Vagina (tissue), 2 donors: Measurements from ENCODE around the gene WNT7A.

Experiments used
- CTCF ChIP-seq, 3 experiments: fragments of 450-650 bp in 2 of 3; fragments of 200-600 bp in 1 of 3; sonication (generic) in 1 of 3; IDR thresholded peaks; one replicate each; pipeline ENCODE4 v1.5.1; 2017 to 2019; ENCODE audit warnings: antibody characterized with exemption in 3 of 3, mild to moderate bottlenecking in 2 of 3, moderate library complexity in 2 of 3
- POLR2AphosphoS5 ChIP-seq, 2 donors: sonication (generic); formaldehyde crosslinking; IDR thresholded peaks; one replicate each; pipeline ENCODE4 v1.9.0; 2017; ENCODE audit warnings: antibody characterized with exemption in 2 of 2, mild to moderate bottlenecking in 2 of 2, low read depth in 1 of 2; ENCODE audit not compliant: insufficient read depth in 1 of 2

DNA sequence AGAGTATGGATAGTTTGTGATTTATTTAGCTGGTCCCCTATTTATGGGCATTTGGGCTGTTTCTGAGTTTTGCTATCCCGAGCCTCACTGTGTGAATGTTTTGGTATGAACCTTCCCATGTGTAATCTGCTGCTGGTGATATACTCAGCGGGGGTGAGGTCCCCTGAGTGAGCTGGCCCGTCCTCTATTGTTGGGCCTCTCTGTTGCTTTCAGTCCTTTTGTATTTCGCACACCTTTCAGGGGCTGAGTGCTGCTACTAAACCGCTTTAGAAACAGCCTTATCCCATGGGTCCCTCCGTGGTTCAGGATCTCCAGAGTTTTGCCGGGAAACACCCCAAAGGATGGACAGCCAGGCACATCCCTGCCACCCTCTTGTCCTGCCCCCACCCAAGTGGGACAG lies 94.5 kb downstream of the WNT7A start:
- no peak for TF ChIP-seq CTCF (IDR thresholded peaks at IDR 0.05)
- no peak for TF ChIP-seq POLR2AphosphoS5 (IDR thresholded peaks at IDR 0.05; ENCODE audit: insufficient read depth in 1 of 2, low read depth in 1 of 2)
